Kidney epithelial cell (primary cell): Measurements from ENCODE around the gene IFNLR1. TPM values are rescaled to one million over a fixed set of nuclear protein-coding genes. Genes with fewer than 3 reads are reported as not detected.

ENCODE experiments used
- DNase-seq: peaks from one replicate; pipeline ENCODE4 v3.0.0-alpha.2; 2010; ENCODE audit warnings: low read depth
- H3K27me3 ChIP-seq: 2 replicates; pipeline ENCODE4 v1.6.0; 2011; ENCODE audit warnings: low read length; ENCODE audit not compliant: control insufficient read depth, insufficient read depth
- H3K36me3 ChIP-seq: 2 replicates; pipeline ENCODE4 v1.5.1; 2011; ENCODE audit warnings: low read length; ENCODE audit not compliant: control insufficient read depth, insufficient read depth
- H3K4me3 ChIP-seq: 2 replicates; pipeline ENCODE4 v1.5.1; 2011; ENCODE audit warnings: low read depth, mild to moderate bottlenecking, control low read depth, low read length
- total RNA-seq: library from RNA; depleted of rRNA; stranded (reverse); fragments of >200 nt; gene quantifications from 2 replicates; pipeline ENCODE4 v1.2.3, GENCODE V29; 2015
- TF ChIP-seq, protein P1 (sequence below): IDR thresholded peaks from 2 replicates; pipeline ENCODE4 v1.5.1; 2011; ENCODE audit warnings: mild to moderate bottlenecking, moderate library complexity, low read length, control low read depth, inconsistent platforms; ENCODE audit not compliant: insufficient read depth, poor library complexity, severe bottlenecking

The IFNLR1 gene
- total RNA-seq, 1 donor from 2014 or later, result 6.7 TPM

DNA sequence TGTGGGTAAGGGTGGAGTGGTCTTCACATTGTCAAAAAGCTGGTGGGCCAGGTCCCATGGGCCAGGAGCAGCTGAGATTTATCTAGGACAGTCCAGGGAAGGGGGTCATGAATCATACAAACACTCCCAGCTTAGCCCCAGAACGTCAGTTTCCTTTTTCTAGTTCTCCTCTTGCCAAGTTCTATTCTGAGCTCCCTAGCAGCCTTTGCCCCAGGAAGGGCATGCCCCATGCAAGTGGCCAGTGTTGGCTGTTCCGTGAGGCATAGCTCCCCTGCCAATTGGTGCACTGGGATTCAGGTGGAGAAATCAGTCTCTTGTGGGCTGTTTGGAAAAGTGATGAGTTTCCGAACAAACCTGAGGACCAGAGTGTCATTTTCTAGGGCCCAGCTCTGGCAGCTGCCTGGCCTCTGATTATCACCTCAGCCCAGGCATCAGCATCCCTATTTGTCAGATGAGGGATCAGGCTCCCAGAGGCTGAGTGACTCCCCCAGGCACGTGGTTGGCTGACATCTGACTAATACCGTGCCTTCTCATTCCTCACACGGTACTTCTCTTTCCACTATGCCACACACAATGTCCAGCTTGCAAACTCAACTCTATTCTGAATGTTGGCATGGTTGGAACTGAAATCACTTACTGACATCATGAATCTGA is 60.9 kb downstream of the IFNLR1 start:
- DNase-seq, result no peak
- TF ChIP-seq, protein P1, sequence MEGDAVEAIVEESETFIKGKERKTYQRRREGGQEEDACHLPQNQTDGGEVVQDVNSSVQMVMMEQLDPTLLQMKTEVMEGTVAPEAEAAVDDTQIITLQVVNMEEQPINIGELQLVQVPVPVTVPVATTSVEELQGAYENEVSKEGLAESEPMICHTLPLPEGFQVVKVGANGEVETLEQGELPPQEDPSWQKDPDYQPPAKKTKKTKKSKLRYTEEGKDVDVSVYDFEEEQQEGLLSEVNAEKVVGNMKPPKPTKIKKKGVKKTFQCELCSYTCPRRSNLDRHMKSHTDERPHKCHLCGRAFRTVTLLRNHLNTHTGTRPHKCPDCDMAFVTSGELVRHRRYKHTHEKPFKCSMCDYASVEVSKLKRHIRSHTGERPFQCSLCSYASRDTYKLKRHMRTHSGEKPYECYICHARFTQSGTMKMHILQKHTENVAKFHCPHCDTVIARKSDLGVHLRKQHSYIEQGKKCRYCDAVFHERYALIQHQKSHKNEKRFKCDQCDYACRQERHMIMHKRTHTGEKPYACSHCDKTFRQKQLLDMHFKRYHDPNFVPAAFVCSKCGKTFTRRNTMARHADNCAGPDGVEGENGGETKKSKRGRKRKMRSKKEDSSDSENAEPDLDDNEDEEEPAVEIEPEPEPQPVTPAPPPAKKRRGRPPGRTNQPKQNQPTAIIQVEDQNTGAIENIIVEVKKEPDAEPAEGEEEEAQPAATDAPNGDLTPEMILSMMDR, result no peak
- no peak overlapping the region for H3K4me3 ChIP-seq
- no peaks in the 10 kb centered on the region for H3K27me3 ChIP-seq
- no peaks in the 10 kb centered on the region for H3K36me3 ChIP-seq

GRCh38 chr1:24125456-24125855 is 61.6 kb downstream of the IFNLR1 start:
- DNase-seq, result no peak
- H3K36me3 ChIP-seq, result no peaks in the 10 kb centered on the region
- TF ChIP-seq, protein P1, result no peak
- H3K27me3 ChIP-seq, result no peaks in the 10 kb centered on the region
- H3K4me3 ChIP-seq, result no peak overlapping the region

DNA sequence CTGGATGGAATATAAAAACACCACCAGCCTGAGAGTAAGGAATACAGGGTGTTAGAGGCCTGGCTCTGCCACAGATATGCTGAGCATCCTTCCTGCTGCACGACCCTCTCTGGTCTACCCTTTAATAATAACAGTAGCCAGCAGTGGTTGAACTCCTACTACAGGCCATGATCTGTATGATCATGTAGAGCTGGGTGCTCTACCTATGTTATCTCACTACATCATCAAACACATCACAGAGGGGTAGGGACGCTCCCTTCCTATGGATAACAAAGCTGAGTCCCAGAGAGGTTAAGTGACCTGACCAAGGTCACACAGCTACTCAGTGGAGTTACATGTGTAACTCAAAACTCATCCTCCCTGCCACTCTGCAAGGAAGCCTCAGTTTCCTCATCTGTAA is 62.1 kb downstream of the IFNLR1 start:
- DNase-seq, result no peak
- Histone ChIP-seq H3K27me3 (no peaks in the 10 kb centered on the region), H3K36me3 (no peaks in the 10 kb centered on the region), H3K4me3 (no peak overlapping the region)
- TF ChIP-seq, protein P1, result no peak

GRCh38 chr1:24123611-24124010 is 63.5 kb downstream of the IFNLR1 start:
- Histone ChIP-seq H3K27me3 (no peaks in the 10 kb centered on the region), H3K4me3 (no peak overlapping the region), H3K36me3 (no peaks in the 10 kb centered on the region)
- DNase-seq, result no peak
- TF ChIP-seq, protein P1, result no peak

DNA sequence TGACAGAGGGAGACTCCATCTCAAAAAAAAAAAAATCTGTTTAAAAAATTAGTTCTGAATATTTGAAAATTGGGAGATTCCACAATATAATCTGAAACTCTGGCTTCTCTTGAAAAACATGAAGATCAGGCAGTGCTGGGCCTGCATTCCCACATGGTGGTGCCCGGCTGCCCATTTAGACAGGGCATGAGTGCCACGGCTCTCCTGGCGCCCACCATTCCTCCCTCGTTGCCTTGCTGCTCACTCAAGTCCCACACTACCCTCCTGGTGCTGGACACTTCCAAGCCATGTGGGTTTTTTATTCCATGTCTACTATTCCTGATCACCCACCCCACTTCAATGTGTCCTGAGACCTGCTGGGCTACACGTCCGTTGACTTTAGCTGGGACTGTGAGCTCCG is 64.3 kb downstream of the IFNLR1 start:
- TF ChIP-seq, protein P1, result no peak
- H3K4me3 ChIP-seq, result no peak overlapping the region

DNA sequence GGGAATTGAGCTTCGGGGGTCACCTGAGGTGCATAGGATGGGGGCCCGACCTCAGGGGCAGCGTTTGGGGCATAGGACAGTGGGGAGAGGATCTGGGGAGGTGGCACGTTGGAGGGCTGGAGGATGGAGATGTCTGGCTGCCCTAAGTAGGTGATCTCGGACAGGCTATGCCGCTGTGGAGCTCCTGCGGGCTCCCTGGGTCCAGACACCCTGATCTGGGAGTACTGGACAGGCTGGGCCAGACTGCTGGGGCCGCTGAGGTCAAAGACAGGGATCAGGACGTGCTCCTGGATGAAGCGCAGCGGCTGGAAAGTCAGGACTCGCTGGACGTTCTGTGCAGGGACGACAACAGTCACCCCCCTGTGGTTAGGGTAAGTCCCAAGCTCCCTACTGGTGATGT is 65.7 kb downstream of the IFNLR1 start:
- no peak overlapping the region for H3K4me3 ChIP-seq
- no peaks in the 10 kb centered on the region for H3K36me3 ChIP-seq
- DNase-seq, result no peak
- H3K27me3 ChIP-seq, result no peaks in the 10 kb centered on the region
- TF ChIP-seq, protein P1, result no peak

More for the DNA sequence above, 64.3 kb downstream of the IFNLR1 start:
- Histone ChIP-seq H3K27me3 (no peaks in the 10 kb centered on the region), H3K36me3 (no peaks in the 10 kb centered on the region)
- no peak for DNase-seq
